ENCODE results near the gene KRT74. TPM values are rescaled to one million over a fixed set of nuclear protein-coding genes. Genes with fewer than 3 reads are reported as not detected.

Gene KRT74
- total RNA-seq, 1 donor: not detected

DNA sequence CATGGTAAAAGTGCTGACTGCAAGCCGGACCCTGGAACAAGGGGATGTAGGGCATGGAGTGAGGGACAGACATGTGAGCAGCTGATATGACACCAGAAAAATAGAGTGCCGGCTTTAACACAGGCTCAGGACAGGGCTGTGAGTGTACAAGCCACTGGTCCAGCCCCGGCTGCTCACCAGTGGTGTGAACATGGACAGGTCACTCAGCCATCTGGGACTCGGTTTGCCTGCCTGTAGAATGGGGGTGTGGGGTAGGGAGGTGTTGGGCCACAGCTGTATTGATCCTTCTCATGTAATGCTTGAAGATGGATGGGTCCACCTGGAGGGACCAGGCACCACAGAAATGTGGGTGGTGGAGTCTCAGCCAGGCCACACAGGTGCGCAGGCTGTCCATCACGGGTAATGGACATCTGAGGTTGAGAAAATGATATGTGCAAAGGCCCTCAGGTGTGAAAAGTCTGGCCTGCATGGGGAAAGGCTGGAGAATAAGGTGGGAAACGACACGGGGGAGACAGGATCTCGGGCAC lies 10.6 kb upstream of the KRT74 start:
- TF ChIP-seq, protein P1, sequence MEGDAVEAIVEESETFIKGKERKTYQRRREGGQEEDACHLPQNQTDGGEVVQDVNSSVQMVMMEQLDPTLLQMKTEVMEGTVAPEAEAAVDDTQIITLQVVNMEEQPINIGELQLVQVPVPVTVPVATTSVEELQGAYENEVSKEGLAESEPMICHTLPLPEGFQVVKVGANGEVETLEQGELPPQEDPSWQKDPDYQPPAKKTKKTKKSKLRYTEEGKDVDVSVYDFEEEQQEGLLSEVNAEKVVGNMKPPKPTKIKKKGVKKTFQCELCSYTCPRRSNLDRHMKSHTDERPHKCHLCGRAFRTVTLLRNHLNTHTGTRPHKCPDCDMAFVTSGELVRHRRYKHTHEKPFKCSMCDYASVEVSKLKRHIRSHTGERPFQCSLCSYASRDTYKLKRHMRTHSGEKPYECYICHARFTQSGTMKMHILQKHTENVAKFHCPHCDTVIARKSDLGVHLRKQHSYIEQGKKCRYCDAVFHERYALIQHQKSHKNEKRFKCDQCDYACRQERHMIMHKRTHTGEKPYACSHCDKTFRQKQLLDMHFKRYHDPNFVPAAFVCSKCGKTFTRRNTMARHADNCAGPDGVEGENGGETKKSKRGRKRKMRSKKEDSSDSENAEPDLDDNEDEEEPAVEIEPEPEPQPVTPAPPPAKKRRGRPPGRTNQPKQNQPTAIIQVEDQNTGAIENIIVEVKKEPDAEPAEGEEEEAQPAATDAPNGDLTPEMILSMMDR (IDR thresholded peaks at IDR 0.05; ENCODE audit: insufficient read depth, low read length): no peak
- H3K4me3 ChIP-seq (ENCODE audit: low read depth, low read length): no peak overlapping the region
- no peak for DNase-seq (ENCODE audit: low read depth)

DNA sequence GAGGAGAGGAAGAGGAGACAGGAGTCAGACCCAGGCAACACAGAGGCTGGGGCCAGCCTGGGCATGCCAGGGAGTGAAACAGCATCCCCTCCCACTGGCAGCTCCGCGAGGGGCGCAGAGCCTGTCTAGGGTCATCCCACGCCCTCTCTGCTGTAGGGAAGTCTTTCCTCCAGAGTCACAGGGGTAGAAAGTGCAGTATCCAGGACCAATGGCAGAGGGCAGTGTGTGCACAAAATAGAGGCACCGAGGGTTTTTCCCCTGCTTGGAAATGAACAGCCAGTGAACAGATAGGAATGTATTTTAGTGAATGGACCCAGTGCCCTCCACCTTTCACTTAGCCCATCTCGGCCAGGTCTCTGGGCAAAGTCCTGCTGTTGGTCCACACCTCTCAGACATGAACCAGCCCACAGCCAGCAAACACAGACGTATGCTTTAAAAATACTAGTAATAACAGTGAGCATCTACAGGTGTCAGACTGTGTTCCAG lies 9.4 kb upstream of the KRT74 start:
- H3K4me3 ChIP-seq (ENCODE audit: low read depth, low read length): no peak overlapping the region
- TF ChIP-seq, protein P1 (IDR thresholded peaks at IDR 0.05; ENCODE audit: insufficient read depth, low read length): peak; percentile 82
- peak; percentile 67 for DNase-seq (ENCODE audit: low read depth)

DNA sequence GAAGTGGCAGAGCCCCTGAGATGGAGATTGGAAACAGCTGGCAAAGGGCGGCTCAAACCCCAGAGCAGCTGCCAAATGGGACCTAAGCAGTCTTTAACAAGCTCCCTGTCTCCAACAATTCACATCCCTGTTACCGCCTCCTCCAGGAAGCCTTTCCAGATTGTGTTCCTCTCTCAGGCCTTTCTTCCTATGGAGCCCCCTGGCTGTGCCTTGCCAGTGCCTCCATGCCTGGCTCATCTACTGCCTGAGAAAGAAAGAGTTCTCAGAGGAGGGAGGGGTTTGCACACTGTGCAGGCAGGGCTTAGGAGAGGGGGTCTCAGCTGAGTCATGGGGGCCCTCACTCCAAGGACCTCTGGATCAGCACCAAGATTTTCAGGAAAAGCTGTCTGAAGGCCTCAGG lies 8.8 kb upstream of the KRT74 start:
- H3K4me3 ChIP-seq (ENCODE audit: low read depth, low read length): no peak overlapping the region
- DNase-seq (ENCODE audit: low read depth): no peak
- TF ChIP-seq, protein P1 (IDR thresholded peaks at IDR 0.05; ENCODE audit: insufficient read depth, low read length): no peak

DNA sequence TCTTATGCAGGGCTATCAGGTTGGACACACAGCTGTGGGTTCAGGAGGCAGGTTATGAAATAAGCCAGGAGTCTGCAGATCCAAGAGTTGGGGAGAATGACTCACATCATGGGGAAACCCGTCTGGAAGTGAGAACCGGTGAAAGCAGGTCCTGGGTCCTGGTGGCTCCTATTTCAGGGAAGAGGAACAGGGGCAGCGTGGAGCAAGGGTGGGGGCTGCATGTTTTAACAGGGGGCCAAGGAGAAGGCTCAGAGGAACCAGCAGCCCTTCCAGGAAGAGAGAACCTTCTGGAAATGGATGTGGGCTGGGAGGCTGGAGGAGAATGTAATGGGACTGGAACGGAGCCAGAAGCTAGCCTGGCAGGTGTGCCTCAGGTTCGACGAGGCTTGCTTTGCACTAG lies 7.8 kb upstream of the KRT74 start:
- TF ChIP-seq, protein P1 (IDR thresholded peaks at IDR 0.05; ENCODE audit: insufficient read depth, low read length): no peak
- no peak overlapping the region for H3K4me3 ChIP-seq (ENCODE audit: low read depth, low read length)
- DNase-seq (ENCODE audit: low read depth): peak; percentile 5

DNA sequence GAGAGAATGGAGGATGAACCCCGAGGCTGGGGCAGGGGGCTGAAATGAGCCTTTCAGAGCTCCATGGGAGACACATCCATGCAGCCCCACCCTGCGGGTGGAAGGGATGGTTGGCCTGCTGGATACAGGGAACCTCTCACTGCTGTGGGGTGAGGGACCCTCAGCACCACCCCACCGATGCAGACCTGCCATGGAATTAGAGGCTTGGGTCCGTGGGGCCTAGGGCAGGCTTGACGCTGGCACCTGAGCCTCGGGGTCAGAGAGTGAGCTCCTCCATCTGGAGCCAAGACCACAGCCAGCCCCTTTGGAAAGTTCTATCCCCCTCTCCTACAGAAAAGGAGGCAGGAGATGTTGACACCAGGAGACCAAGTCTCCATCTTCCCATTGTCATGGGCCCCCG lies 7.4 kb upstream of the KRT74 start:
- no peak overlapping the region for H3K4me3 ChIP-seq (ENCODE audit: low read depth, low read length)
- TF ChIP-seq, protein P1 (IDR thresholded peaks at IDR 0.05; ENCODE audit: insufficient read depth, low read length): no peak
- DNase-seq (ENCODE audit: low read depth): no peak

DNA sequence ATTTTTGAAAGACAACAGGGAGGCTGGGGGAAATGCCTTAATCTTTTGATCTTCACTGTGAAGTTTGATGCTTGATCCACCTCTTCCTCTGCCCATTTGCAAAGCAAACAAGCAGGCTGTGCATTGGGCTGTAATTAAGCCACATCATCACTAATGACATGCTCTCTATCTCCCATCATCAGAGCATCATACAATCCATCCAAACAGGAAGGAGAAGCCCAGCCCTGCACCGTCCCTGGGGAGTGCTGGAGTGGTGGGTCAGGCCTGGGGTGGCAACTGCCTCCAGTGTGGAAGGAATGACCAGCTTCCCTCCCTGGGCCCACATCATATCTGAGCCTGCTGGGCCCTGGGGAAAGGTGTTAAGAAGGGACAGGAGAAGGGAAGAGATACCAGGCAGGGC lies 6.9 kb upstream of the KRT74 start:
- DNase-seq (ENCODE audit: low read depth): no peak
- TF ChIP-seq, protein P1 (IDR thresholded peaks at IDR 0.05; ENCODE audit: insufficient read depth, low read length): no peak
- H3K4me3 ChIP-seq (ENCODE audit: low read depth, low read length): no peak overlapping the region
